Gastrocnemius medialis (tissue), 4 donors: ENCODE results near the gene FGF2. TPM values are rescaled to one million over a fixed set of nuclear protein-coding genes. Genes with fewer than 3 reads are reported as not detected.
"Not testable (repeated sequence)": the region's sequence is repeated elsewhere in the genome, so short reads cannot be mapped to it uniquely, and the experiment has no call there.

ENCODE experiments used
- ATAC-seq, 2 donors: fragments of 150-250 bp; one replicate each; pipeline ENCODE4 v1.9.1; 2016
- DNase-seq, 2 donors: peaks; one replicate each; pipeline ENCODE4 v3.0.0-alpha.2; 2019
- H3K27ac ChIP-seq, 4 donors: fragments of 200-600 bp; sonication (generic); 1 replicate in 1 of 4; 2 replicates in 3 of 4; pipeline ENCODE4 v1.5.1; 2016 to 2018; ENCODE audit warnings: mild to moderate bottlenecking in 2 of 4, moderate library complexity in 1 of 4
- H3K27me3 ChIP-seq, 3 donors: fragments of 200-600 bp; sonication (generic) in 2 of 3; 1 replicate in 1 of 3; 2 replicates in 2 of 3; pipeline versions ENCODE4 v1.5.1 to v1.6.0; 2016 to 2019; ENCODE audit warnings: mild to moderate bottlenecking in 1 of 3, moderate library complexity in 1 of 3
- H3K36me3 ChIP-seq, 2 donors: fragments of 200-600 bp; sonication (generic) in 1 of 2; one replicate each; pipeline ENCODE4 v1.5.1; 2017 to 2018
- H3K4me1 ChIP-seq, 2 donors: fragments of 200-600 bp; sonication (generic) in 1 of 2; one replicate each; pipeline ENCODE4 v1.5.1; 2016 to 2017; ENCODE audit warnings: mild to moderate bottlenecking in 2 of 2
- H3K4me3 ChIP-seq, 4 donors: fragments of 200-600 bp; sonication (generic) in 3 of 4; 1 replicate in 1 of 4; 2 replicates in 3 of 4; pipeline ENCODE4 v1.5.1; 2016 to 2019; ENCODE audit warnings: mild to moderate bottlenecking in 2 of 4
- H3K9me3 ChIP-seq, 3 donors: fragments of 200-600 bp; sonication (generic) in 2 of 3; 1 replicate in 1 of 3; 2 replicates in 2 of 3; pipeline ENCODE4 v1.5.1; 2016 to 2019
- POLR2A ChIP-seq, 2 donors: fragments of 450-650 bp; IDR thresholded peaks; one replicate each; pipeline ENCODE4 v1.6.1; 2017; ENCODE audit warnings: antibody characterized with exemption in 2 of 2, mild to moderate bottlenecking in 2 of 2, moderate library complexity in 2 of 2
- in situ Hi-C, 4 donors: fragments of 200-750 bp; cut with MboI; loops; one replicate each; pipeline versions ENCODE4 v1.15.0 to v1.8.0; 2017; ENCODE audit warnings: low sequenced_read_pairs in 4 of 4
- intact Hi-C: fragments of 100-400 bp; cut with DNase I; formaldehyde crosslinking; loops from one replicate; pipeline ENCODE4 v1.15.1; 2023; ENCODE audit warnings: low total_unique reads
- total RNA-seq, 4 donors: library from RNA; depleted of rRNA; stranded (reverse); fragments of >200 nt; gene quantifications; one replicate each; pipeline versions ENCODE4 v1.1.0 to v1.2.3, GENCODE V29; 2016
- TF ChIP-seq, protein P1 (sequence below), 5 experiments: fragments of 450-650 bp in 3 of 5; fragments of 200-600 bp in 2 of 5; sonication (generic) in 2 of 5; IDR thresholded peaks in 4 of 5; conservative IDR thresholded peaks in 1 of 5; 1 replicate in 4 of 5; 2 replicates in 1 of 5; pipeline ENCODE4 v1.5.1; 2016 to 2019; ENCODE audit warnings: antibody characterized with exemption in 5 of 5, mild to moderate bottlenecking in 3 of 5, moderate library complexity in 3 of 5

The FGF2 gene
- total RNA-seq, 4 donors from 2014 or later = 1.5 to 3.5 (median 1.9) TPM

DNA sequence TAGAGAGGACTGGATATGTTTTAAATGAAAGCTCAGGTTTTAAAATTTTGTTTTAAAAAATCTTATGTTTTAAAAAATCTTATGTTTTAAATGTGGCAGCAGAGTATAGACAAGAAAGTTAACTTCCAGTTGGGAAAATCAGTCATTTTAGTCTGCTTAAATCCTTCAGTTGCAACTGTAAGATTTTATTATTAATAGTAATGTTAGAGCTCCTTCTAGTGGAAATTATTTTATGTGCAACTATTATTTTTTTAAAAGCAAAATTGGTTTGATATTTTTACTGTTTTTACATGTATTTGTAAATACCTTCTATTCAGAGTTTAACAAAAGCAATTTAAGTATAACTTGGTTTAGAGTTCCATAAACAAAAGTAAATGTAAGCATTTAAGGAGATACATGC is 104.2 kb downstream of the FGF2 start:
- Histone ChIP-seq H3K9me3 (no peaks in the 10 kb centered on the region), H3K27ac (no peak overlapping the region), H3K27me3 (no peaks in the 10 kb centered on the region), H3K36me3 (peaks cover 6 to 29% of the 10 kb centered on the region in 2 donors), H3K4me3 (no peak overlapping the region), H3K4me1 (peaks cover 0 to 4% of the 10 kb centered on the region in 2 donors)
- in situ Hi-C loops (no loop called here), intact Hi-C loops (loop anchor here (1.0 kb wide), 1 partner anchor 173 kb away; no protein-coding TSS in a partner anchor)
- ATAC-seq (no peak), DNase-seq (no peak)
- TF ChIP-seq, protein P1, sequence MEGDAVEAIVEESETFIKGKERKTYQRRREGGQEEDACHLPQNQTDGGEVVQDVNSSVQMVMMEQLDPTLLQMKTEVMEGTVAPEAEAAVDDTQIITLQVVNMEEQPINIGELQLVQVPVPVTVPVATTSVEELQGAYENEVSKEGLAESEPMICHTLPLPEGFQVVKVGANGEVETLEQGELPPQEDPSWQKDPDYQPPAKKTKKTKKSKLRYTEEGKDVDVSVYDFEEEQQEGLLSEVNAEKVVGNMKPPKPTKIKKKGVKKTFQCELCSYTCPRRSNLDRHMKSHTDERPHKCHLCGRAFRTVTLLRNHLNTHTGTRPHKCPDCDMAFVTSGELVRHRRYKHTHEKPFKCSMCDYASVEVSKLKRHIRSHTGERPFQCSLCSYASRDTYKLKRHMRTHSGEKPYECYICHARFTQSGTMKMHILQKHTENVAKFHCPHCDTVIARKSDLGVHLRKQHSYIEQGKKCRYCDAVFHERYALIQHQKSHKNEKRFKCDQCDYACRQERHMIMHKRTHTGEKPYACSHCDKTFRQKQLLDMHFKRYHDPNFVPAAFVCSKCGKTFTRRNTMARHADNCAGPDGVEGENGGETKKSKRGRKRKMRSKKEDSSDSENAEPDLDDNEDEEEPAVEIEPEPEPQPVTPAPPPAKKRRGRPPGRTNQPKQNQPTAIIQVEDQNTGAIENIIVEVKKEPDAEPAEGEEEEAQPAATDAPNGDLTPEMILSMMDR (IDR thresholded peaks at IDR 0.05 in 4 of 5, conservative IDR thresholded peaks at IDR 0.05 in 1 of 5) = peak in 4 of 5 experiments; percentile 18 to 65 (median 42)
- TF ChIP-seq POLR2A (IDR thresholded peaks at IDR 0.05) = no peak

DNA sequence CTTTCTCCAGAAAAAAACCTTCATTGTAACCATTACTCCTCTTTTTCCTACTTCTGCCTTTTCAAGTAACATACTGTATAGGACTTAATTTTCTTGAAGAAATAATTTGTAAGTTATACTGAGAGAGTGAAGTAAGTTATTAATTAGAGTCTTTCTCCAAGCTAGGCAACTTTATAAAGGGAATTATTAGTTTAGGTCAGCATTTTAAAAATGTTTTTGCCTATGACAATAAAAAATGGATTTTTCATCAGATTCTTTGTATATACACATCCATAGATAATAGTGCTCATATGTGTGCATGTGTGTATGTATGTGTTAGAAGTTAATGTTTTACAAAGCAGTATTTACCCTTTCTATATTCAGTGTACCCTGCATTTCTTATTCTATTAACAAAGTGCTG is 106.1 kb downstream of the FGF2 start:
- intact Hi-C loops (no loop called here), in situ Hi-C loops (no loop called here)
- TF ChIP-seq, protein P1 (IDR thresholded peaks at IDR 0.05 in 4 of 5, conservative IDR thresholded peaks at IDR 0.05 in 1 of 5) = no peak
- no peak for TF ChIP-seq POLR2A (IDR thresholded peaks at IDR 0.05)
- ATAC-seq (no peak), DNase-seq (no peak)
- no peaks in the 10 kb centered on the region for H3K27me3 ChIP-seq
- no peak overlapping the region for H3K4me3 ChIP-seq
- H3K9me3 ChIP-seq = no peaks in the 10 kb centered on the region
- no peaks in the 10 kb centered on the region for H3K4me1 ChIP-seq
- H3K36me3 ChIP-seq = peaks cover 6 to 37% of the 10 kb centered on the region in 2 donors
- no peak overlapping the region for H3K27ac ChIP-seq

DNA sequence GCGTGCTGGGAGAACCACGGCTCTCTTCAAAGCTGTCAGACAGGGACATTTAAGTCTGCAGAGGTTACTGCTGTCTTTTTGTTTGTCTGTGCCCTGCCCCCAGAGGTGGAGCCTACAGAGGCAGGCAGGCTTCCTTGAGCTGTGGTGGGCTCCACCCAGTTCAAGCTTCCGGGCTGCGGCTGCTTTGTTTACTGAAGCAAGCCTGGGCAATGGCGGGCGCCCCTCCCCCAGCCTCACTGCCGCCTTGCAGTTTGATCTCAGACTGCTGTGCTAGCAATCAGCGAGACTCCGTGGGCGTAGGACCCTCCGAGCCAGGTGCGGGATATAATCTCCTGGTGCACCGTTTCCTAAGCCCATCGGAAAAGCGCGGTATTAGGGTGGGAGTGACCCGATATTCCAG is 118.5 kb downstream of the FGF2 start:
- in situ Hi-C loops, H3K27me3 ChIP-seq, H3K4me1 ChIP-seq, ATAC-seq, H3K27ac ChIP-seq, H3K4me3 ChIP-seq, intact Hi-C loops, DNase-seq, H3K9me3 ChIP-seq: not testable (repeated sequence)
- H3K36me3 ChIP-seq = peaks cover 0 to 40% of the 10 kb centered on the region in 2 donors

DNA sequence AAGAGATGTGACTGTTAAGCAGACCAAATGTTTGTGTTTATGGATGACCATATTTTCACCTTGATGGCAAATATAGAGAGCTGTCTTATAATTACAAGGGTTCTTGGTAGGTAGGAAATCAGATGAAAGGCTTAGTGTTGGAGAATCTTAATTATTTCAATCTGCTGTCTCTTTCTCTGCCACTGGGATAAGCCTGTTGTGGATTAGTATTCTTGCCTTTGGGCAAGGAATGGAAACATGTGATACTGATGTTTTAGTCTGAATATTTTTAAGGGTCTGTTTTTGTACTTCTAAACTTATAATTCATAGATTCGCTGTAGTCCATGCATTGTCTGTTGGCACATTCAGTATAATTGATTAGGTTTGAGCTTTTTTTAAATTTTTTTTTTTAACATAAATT is 119.5 kb downstream of the FGF2 start:
- Histone ChIP-seq H3K27me3 (no peaks in the 10 kb centered on the region), H3K4me3 (no peak overlapping the region), H3K36me3 (peaks cover 0 to 48% of the 10 kb centered on the region in 2 donors), H3K9me3 (no peaks in the 10 kb centered on the region), H3K4me1 (no peaks in the 10 kb centered on the region), H3K27ac (no peak overlapping the region)
- DNase-seq = no peak
- TF ChIP-seq POLR2A (IDR thresholded peaks at IDR 0.05) = no peak
- TF ChIP-seq, protein P1 (IDR thresholded peaks at IDR 0.05 in 4 of 5, conservative IDR thresholded peaks at IDR 0.05 in 1 of 5) = no peak
- in situ Hi-C loops (no loop called here), intact Hi-C loops (no loop called here)
- no peak for ATAC-seq

Other genes with a start within 250 kb of the FGF2 start
- gene IL21, start 205.8 kb upstream of the FGF2 start, total RNA-seq = not detected
- 1 to 10 TPM in 3 of 4 donors, under 1 TPM in 1; 0.61 to 1.9 (median 1.3) TPM for gene BBS12, start 94.1 kb upstream of the FGF2 start, total RNA-seq
- gene NUDT6, start 95.8 kb downstream of the FGF2 start, total RNA-seq = 1 to 10 TPM; 2.0 to 4.0 (median 2.6) TPM